RWPE2 (cell line): ENCODE results near the gene GOLGB1.

Experiments used
- ATAC-seq: fragments of 200-7000 bp; cut with Tn5 transposase; 3 replicates; pipeline ENCODE4 v1.9.1; 2021; ENCODE audit warnings: low read depth
- DNase-seq: peaks from one replicate; pipeline ENCODE4 v3.0.0-alpha.2; 2020; ENCODE audit warnings: low spot score
- H3K27ac ChIP-seq: fragments of 450-650 bp; 2 replicates; pipeline ENCODE4 v1.5.1; 2017; ENCODE audit warnings: mild to moderate bottlenecking; ENCODE audit not compliant: poor library complexity, severe bottlenecking
- H3K27me3 ChIP-seq: fragments of 250-450 bp; sonication (Bioruptor Pico); 2 replicates; pipeline ENCODE4 v1.5.1; 2021; ENCODE audit warnings: mild to moderate bottlenecking, moderate library complexity; ENCODE audit not compliant: insufficient read depth, poor library complexity, severe bottlenecking
- H3K36me3 ChIP-seq: fragments of 250-450 bp; sonication (Bioruptor Pico); 2 replicates; pipeline ENCODE4 v1.5.1; 2020; ENCODE audit warnings: low read depth, mild to moderate bottlenecking, moderate library complexity
- H3K4me1 ChIP-seq: fragments of 250-450 bp; sonication (Bioruptor Pico); 2 replicates; pipeline ENCODE4 v1.5.1; 2021; ENCODE audit warnings: mild to moderate bottlenecking, moderate library complexity; ENCODE audit not compliant: insufficient read depth, poor library complexity, severe bottlenecking
- H3K4me3 ChIP-seq: fragments of 250-450 bp; sonication (Bioruptor Pico); 2 replicates; pipeline ENCODE4 v1.5.1; 2021; ENCODE audit warnings: mild to moderate bottlenecking, moderate library complexity; ENCODE audit not compliant: severe bottlenecking
- H3K9me3 ChIP-seq: fragments of 250-450 bp; sonication (Bioruptor Pico); 2 replicates; pipeline ENCODE4 v1.5.1; 2021; ENCODE audit warnings: mild to moderate bottlenecking, moderate library complexity; ENCODE audit not compliant: severe bottlenecking
- CTCF ChIP-seq: fragments of 450-650 bp; IDR thresholded peaks from one replicate; pipeline ENCODE4 v1.5.1; 2017; ENCODE audit warnings: mild to moderate bottlenecking, moderate library complexity; ENCODE audit not compliant: poor library complexity, severe bottlenecking

GOLGB1 gene

GRCh38 chr3:121660356-121661171 is 89.0 kb downstream of the GOLGB1 start, which contains the start of gene HCLS1:
Gene HCLS1 (minus strand): TSS chr3:121660903. CDS start chr3:121658347, 2,556 bp downstream.
- DNase-seq, result no peak
- H3K9me3 ChIP-seq, result no peaks in the 10 kb centered on the region
- no peak; the same call in 2 of the 3 replicates for ATAC-seq
- peaks cover 11% of the 10 kb centered on the region for H3K4me1 ChIP-seq
- peaks cover 25% of the 10 kb centered on the region for H3K36me3 ChIP-seq
- no peak for TF ChIP-seq CTCF
- H3K27me3 ChIP-seq, result no peaks in the 10 kb centered on the region
- H3K27ac ChIP-seq, result no peak within 1 kb of the TSS
- no peak within 1 kb of the TSS for H3K4me3 ChIP-seq

- no peak for TF ChIP-seq CTCF
- no peaks in the 10 kb centered on the region for H3K9me3 ChIP-seq
- peaks cover 16% of the 10 kb centered on the region for H3K36me3 ChIP-seq
- ATAC-seq, result no peak
- H3K4me3 ChIP-seq, result no peak overlapping the region
- no peaks in the 10 kb centered on the region for H3K27me3 ChIP-seq
- no peak for DNase-seq
- no peak overlapping the region for H3K27ac ChIP-seq
- H3K4me1 ChIP-seq, result peaks cover 11% of the 10 kb centered on the region
Observed at GRCh38 chr3:121659586-121659985, 90.0 kb downstream of the GOLGB1 start.

- Histone ChIP-seq H3K4me3 (no peak overlapping the region), H3K4me1 (peaks cover 11% of the 10 kb centered on the region), H3K9me3 (no peaks in the 10 kb centered on the region), H3K27me3 (no peaks in the 10 kb centered on the region), H3K36me3 (peaks cover 9% of the 10 kb centered on the region; the same call in 1 of the 2 replicates), H3K27ac (no peak overlapping the region)
- ATAC-seq, result no peak
- no peak for TF ChIP-seq CTCF
- no peak for DNase-seq
Observed at GRCh38 chr3:121658716-121659435, 90.7 kb downstream of the GOLGB1 start.

- no peak overlapping the region for H3K27ac ChIP-seq
- no peak overlapping the region for H3K4me3 ChIP-seq
- no peaks in the 10 kb centered on the region for H3K27me3 ChIP-seq
- H3K36me3 ChIP-seq, result no peaks in the 10 kb centered on the region
- H3K4me1 ChIP-seq, result peaks cover 3% of the 10 kb centered on the region
- DNase-seq (no peak), ATAC-seq (no peak)
- no peaks in the 10 kb centered on the region for H3K9me3 ChIP-seq
- no peak for TF ChIP-seq CTCF
Observed at GRCh38 chr3:121654493-121655385, 94.8 kb downstream of the GOLGB1 start.
